GM12878 (cell line): ENCODE data around the gene RAB44. TPM values are rescaled to one million over a fixed set of nuclear protein-coding genes. Genes with fewer than 3 reads are reported as not detected.

ENCODE experiments used
- ATAC-seq: fragments of 200-7000 bp; cut with Tn5 transposase; 3 replicates; pipeline ENCODE4 v1.9.1; 2020; ENCODE audit warnings: mild to moderate bottlenecking, moderate library complexity
- BruUV-seq: library from RNA; stranded (reverse); fragments of 400-500 nt; replicated peaks from 2 replicates; lab custom pipeline; 2021; lab: Mats Ljungman, UMichigan
- CTCF ChIA-PET: fragments of 300-600 bp; sonication (Branson Sonifier 250); formaldehyde crosslinking; extraction: SDS; loops from one replicate; lab custom pipeline; 2021; ENCODE audit warnings: inconsistent platforms; lab: Yijun Ruan, JAX
- POLR2A ChIA-PET: fragments of 350-600 bp; formaldehyde crosslinking; extraction: SDS; loops from one replicate; lab custom pipeline; 2021; ENCODE audit warnings: inconsistent platforms; lab: Charles Lee
- RAD21 ChIA-PET: fragments of 300-600 bp; sonication (Branson Sonifier 250); formaldehyde crosslinking; loops from one replicate; lab custom pipeline; 2023; ENCODE audit warnings: antibody characterized with exemption; ENCODE audit not compliant: unreplicated experiment; lab: Charles Lee
- SMC1A ChIA-PET: fragments of 300-600 bp; sonication (Branson Sonifier 250); formaldehyde crosslinking; loops from one replicate; lab custom pipeline; 2023; ENCODE audit not compliant: unreplicated experiment, uncharacterized antibody; lab: Charles Lee
- DNase-seq: peaks from one replicate; pipeline ENCODE4 v3.0.0-alpha.2; 2011; ENCODE audit warnings: low read depth, low spot score
- FAIRE-seq: peaks from 3 replicates; lab custom pipeline; 2011; peaks lifted over from hg19 to GRCh38; lab: Jason Lieb, UNC
- H2AFZ ChIP-seq: 2 replicates; pipeline ENCODE4 v1.6.0; 2011; ENCODE audit warnings: low read depth, low read length, control low read depth; ENCODE audit not compliant: control insufficient read depth
- H3K27ac ChIP-seq: 2 replicates; pipeline ENCODE4 v1.5.1; 2011; ENCODE audit warnings: control low read depth; ENCODE audit not compliant: control insufficient read depth, insufficient read depth
- H3K27me3 ChIP-seq, 2 experiments: replicated peaks in 1 of 2; 2 replicates each; pipeline versions ENCODE4 v1.6.0 to v1.6.1; 2011; ENCODE audit warnings: low read length in 1 of 2; ENCODE audit not compliant: control insufficient read depth in 2 of 2, insufficient read depth in 2 of 2
- H3K36me3 ChIP-seq, 2 experiments: 2 replicates each; pipeline ENCODE4 v1.5.1; 2011; ENCODE audit warnings: low read length in 1 of 2; ENCODE audit not compliant: control insufficient read depth in 2 of 2, insufficient read depth in 2 of 2
- H3K4me1 ChIP-seq: 2 replicates; pipeline ENCODE4 v1.6.1; 2011; ENCODE audit warnings: mild to moderate bottlenecking, low read length, moderate library complexity, mixed read lengths; ENCODE audit not compliant: control insufficient read depth, insufficient read depth
- H3K4me2 ChIP-seq: 2 replicates; pipeline ENCODE4 v1.6.0; 2011; ENCODE audit warnings: control low read depth; ENCODE audit not compliant: control insufficient read depth, insufficient read depth
- H3K4me3 ChIP-seq: fragments of 200-600 bp; sonication (generic); 2 replicates; pipeline ENCODE4 v1.5.1; 2016
- H3K79me2 ChIP-seq: 2 replicates; pipeline ENCODE4 v1.6.0; 2011; ENCODE audit warnings: low read length; ENCODE audit not compliant: control insufficient read depth, insufficient read depth
- H3K9ac ChIP-seq: 2 replicates; pipeline ENCODE4 v1.8.0; 2011; ENCODE audit warnings: low read length, control low read depth, mixed read lengths; ENCODE audit not compliant: control insufficient read depth, insufficient read depth
- H3K9me3 ChIP-seq: replicated peaks from 3 replicates; pipeline ENCODE4 v1.5.1; 2011; ENCODE audit warnings: mild to moderate bottlenecking, low read length; ENCODE audit not compliant: control insufficient read depth, insufficient read depth
- H4K20me1 ChIP-seq: 2 replicates; pipeline ENCODE4 v1.6.0; 2011; ENCODE audit not compliant: control insufficient read depth, insufficient read depth
- BCL3 ChIP-seq: IDR thresholded peaks from 2 replicates; pipeline ENCODE4 v1.6.1; 2011; ENCODE audit warnings: borderline replicate concordance, low read depth, mild to moderate bottlenecking, moderate library complexity, low read length; ENCODE audit not compliant: insufficient read depth, poor library complexity, severe bottlenecking
- CBX3 ChIP-seq: fragments of 200-600 bp; sonication (generic); IDR thresholded peaks from 2 replicates; pipeline ENCODE4 v1.6.1; 2016; ENCODE audit warnings: low read depth, borderline replicate concordance
- EED ChIP-seq: sonication (generic); IDR thresholded peaks from 2 replicates; pipeline ENCODE4 v1.6.1; 2016; ENCODE audit warnings: antibody characterized with exemption, low read depth
- HDGF ChIP-seq: fragments of 450-650 bp; IDR thresholded peaks from 2 replicates; pipeline ENCODE4 v1.6.1; 2016; ENCODE audit warnings: antibody characterized with exemption
- MTA2 ChIP-seq: fragments of 450-650 bp; IDR thresholded peaks from 2 replicates; pipeline ENCODE4 v1.6.1; 2016; ENCODE audit warnings: low read depth, mild to moderate bottlenecking, moderate library complexity
- NR2C1 ChIP-seq: fragments of 450-650 bp; IDR thresholded peaks from 2 replicates; pipeline ENCODE4 v1.6.1; 2017; ENCODE audit warnings: antibody characterized with exemption, mild to moderate bottlenecking, moderate library complexity
- NRF1 ChIP-seq: conservative IDR thresholded peaks from 2 replicates; pipeline ENCODE4 v1.6.1; 2011; ENCODE audit warnings: mild to moderate bottlenecking, low read depth, low read length, improper control_type of control experiment
- SMC3 ChIP-seq: IDR thresholded peaks from 2 replicates; pipeline ENCODE4 v1.6.1; 2011; ENCODE audit warnings: low read length, improper control_type of control experiment, borderline replicate concordance
- TAF1 ChIP-seq: IDR thresholded peaks from 2 replicates; pipeline ENCODE4 v1.6.1; 2011; ENCODE audit warnings: mild to moderate bottlenecking, low read depth, low read length, borderline replicate concordance
- YY1 ChIP-seq: IDR thresholded peaks from 2 replicates; pipeline ENCODE4 v1.6.1; 2011; ENCODE audit warnings: low read depth, mild to moderate bottlenecking, low read length
- WGBS: methylation state at CpG from one replicate; pipeline ENCODE4 v1.1.6; 2016; ENCODE audit warnings: low lambda C conversion rate; ENCODE audit not compliant: insufficient replicate concordance, insufficient coverage; ENCODE audit errors: missing lambda C conversion rate; 5-methylcytosine and 5-hydroxymethylcytosine counted together
- in situ Hi-C: fragments of 300-500 bp; cut with MboI; formaldehyde crosslinking; loops from 9 replicates; pipeline ENCODE4 v1.14.3; 2018; ENCODE audit warnings: mixed read lengths
- intact Hi-C: fragments of 100-400 bp; cut with micrococcal nuclease; formaldehyde crosslinking; loops from one replicate; pipeline ENCODE4 v1.14.2; 2022; ENCODE audit not compliant: unreplicated experiment
- polyA plus RNA-seq, 11 experiments: library from polyadenylated mRNA; depleted of rRNA in 4 of 11; unstranded in 6 of 11; stranded (reverse) in 5 of 11; fragments of >200 nt; fragmentation: Nextera tagmentation in 4 of 11; fragmentation: Illumina TruSeq in 1 of 11; extraction: Ambion mirVana in 4 of 11; extraction: Trizol in 1 of 11; gene quantifications; 1 replicate in 1 of 11; 2 replicates in 10 of 11; pipeline versions ENCODE4 v1.2.1 to v1.2.3, GENCODE V29; 2011 to 2016; ENCODE audit warnings: inconsistent platforms in 2 of 11, missing spikeins in 2 of 11, low read depth in 1 of 11
- total RNA-seq, 4 experiments: library from RNA; depleted of rRNA in 3 of 4; stranded (reverse); fragments of >200 nt in 3 of 4; fragmentation: Illumina TruSeq in 1 of 4; extraction: Trizol in 1 of 4; gene quantifications; 2 replicates each; pipeline versions ENCODE4 v1.2.1 to v1.2.3, GENCODE V29; 2013 to 2021
- TF ChIP-seq, protein P1 (sequence below): fragments of 450-650 bp; formaldehyde crosslinking; IDR thresholded peaks from 2 replicates; pipeline ENCODE4 v1.5.0; 2022; ENCODE audit warnings: mild to moderate bottlenecking, missing genetic modification characterization

RAB44 gene
- total and polyA plus RNA-seq, 10 of the 15 experiments (the other 5 are each of a cell fraction or from before 2014, with no cell fraction given) = 0.01 to 0.08 (median 0.05) TPM; not detected in 2

DNA sequence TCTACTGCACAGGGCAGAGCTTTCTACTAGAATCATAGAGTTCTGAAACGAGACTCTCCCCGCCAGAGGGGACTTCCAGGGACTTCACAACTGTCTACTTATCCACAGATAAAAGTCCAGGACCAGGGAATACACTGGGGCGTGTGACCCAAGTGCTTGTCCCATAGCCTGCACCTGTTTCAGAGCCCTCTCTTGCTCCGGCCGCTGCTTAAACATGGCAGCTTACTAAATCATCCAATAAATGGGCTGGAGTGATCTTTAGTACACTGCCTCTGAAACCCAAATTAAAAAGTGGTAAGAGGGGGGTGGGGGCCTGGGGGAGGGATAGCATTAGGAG is 8.9 kb upstream of the RAB44 start:
- SMC1A ChIA-PET = interaction anchor here (1.0 to 2.2 kb wide), 3 partner anchors 22 to 32 kb away, joined by 3 to 6 read pairs (median 5); no protein-coding TSS in a partner anchor
- Histone ChIP-seq H3K9ac (no peak overlapping the region), H4K20me1 (peaks cover 6% of the 10 kb centered on the region), H3K4me3 (no peak overlapping the region), H3K79me2 (peaks cover 12% of the 10 kb centered on the region), H3K4me1 (peaks cover 29% of the 10 kb centered on the region), H3K27ac (no peak overlapping the region), H3K9me3 (no peaks in the 10 kb centered on the region; the same call in 2 of the 3 replicates), H3K27me3 (no peaks in the 10 kb centered on the region), H2AFZ (no peak overlapping the region), H3K36me3 (peaks cover 30 to 32% of the 10 kb centered on the region in 2 experiments), H3K4me2 (no peak overlapping the region)
- DNase-seq (no peak), ATAC-seq (peak; percentile 15), FAIRE-seq (no peak)
- BruUV-seq = no TSS peak
- intact Hi-C loops (loop anchor here (2.0 kb wide), 1 partner anchor 70 kb away; no protein-coding TSS in a partner anchor), in situ Hi-C loops (no loop called here)
- WGBS = 49% methylated on average over 5 of the region's 5 CpGs
- CTCF ChIA-PET = interaction anchor here (0.7 to 5.8 kb wide), 4 partner anchors 9 to 73 kb away, joined by 3 to 28 read pairs (median 10); no protein-coding TSS in a partner anchor
- RAD21 ChIA-PET = interaction anchor here (0.7 to 1.9 kb wide), 2 partner anchors 20 to 71 kb away, joined by 3 to 7 read pairs; no protein-coding TSS in a partner anchor
- POLR2A ChIA-PET = interaction anchor here (0.7 kb wide), 2 partner anchors 94 to 318 kb away, joined by 5 to 6 read pairs; no protein-coding TSS in a partner anchor
- no peak for TF ChIP-seq NRF1
- no peak for TF ChIP-seq EED
- TF ChIP-seq YY1 = no peak

GRCh38 chr6:36691011-36691410 is 6.6 kb upstream of the RAB44 start:
- ChIA-PET CTCF (interaction anchor here (1.5 to 5.8 kb wide), 4 partner anchors 10 to 76 kb away, joined by 6 to 28 read pairs (median 8); no protein-coding TSS in a partner anchor), RAD21 (interaction anchor here (1.5 kb wide), 1 partner anchor 62 kb away, joined by 4 read pairs; no protein-coding TSS in a partner anchor)
- TF ChIP-seq BCL3 (no peak), HDGF (no peak), NR2C1 (no peak), CBX3 (no peak), TAF1 (no peak), SMC3 (no peak), MTA2 (no peak)
- TF ChIP-seq, protein P1, sequence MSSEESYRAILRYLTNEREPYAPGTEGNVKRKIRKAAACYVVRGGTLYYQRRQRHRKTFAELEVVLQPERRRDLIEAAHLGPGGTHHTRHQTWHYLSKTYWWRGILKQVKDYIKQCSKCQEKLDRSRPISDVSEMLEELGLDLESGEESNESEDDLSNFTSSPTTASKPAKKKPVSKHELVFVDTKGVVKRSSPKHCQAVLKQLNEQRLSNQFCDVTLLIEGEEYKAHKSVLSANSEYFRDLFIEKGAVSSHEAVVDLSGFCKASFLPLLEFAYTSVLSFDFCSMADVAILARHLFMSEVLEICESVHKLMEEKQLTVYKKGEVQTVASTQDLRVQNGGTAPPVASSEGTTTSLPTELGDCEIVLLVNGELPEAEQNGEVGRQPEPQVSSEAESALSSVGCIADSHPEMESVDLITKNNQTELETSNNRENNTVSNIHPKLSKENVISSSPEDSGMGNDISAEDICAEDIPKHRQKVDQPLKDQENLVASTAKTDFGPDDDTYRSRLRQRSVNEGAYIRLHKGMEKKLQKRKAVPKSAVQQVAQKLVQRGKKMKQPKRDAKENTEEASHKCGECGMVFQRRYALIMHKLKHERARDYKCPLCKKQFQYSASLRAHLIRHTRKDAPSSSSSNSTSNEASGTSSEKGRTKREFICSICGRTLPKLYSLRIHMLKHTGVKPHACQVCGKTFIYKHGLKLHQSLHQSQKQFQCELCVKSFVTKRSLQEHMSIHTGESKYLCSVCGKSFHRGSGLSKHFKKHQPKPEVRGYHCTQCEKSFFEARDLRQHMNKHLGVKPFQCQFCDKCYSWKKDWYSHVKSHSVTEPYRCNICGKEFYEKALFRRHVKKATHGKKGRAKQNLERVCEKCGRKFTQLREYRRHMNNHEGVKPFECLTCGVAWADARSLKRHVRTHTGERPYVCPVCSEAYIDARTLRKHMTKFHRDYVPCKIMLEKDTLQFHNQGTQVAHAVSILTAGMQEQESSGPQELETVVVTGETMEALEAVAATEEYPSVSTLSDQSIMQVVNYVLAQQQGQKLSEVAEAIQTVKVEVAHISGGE (CRISPR knock-in tag) = no peak

More at GRCh38 chr6:36691011-36691410, 6.6 kb upstream of the RAB44 start:
- in situ Hi-C loops = no loop called here
- 99% methylated on average over 4 of the region's 4 CpGs for WGBS
- no peak overlapping the region for H2AFZ ChIP-seq
- H3K27me3 ChIP-seq = no peaks in the 10 kb centered on the region
- BruUV-seq = no TSS peak
- intact Hi-C loops = no loop called here
- H3K4me3 ChIP-seq = no peak overlapping the region
- ChIA-PET SMC1A (interaction anchor here (0.8 to 2.2 kb wide), 6 partner anchors 9 to 91 kb away, joined by 3 to 12 read pairs (median 3); no protein-coding TSS in a partner anchor), POLR2A (interaction anchor here (0.5 to 1.1 kb wide), 3 partner anchors 15 to 90 kb away, joined by 3 to 4 read pairs (median 3); no protein-coding TSS in a partner anchor)
- ATAC-seq (no peak), DNase-seq (no peak), FAIRE-seq (no peak)
- peaks cover 10 to 12% of the 10 kb centered on the region in 2 experiments for H3K36me3 ChIP-seq
- no peak overlapping the region for H3K9ac ChIP-seq
- peaks cover 6% of the 10 kb centered on the region; the same call in 1 of the 2 replicates for H4K20me1 ChIP-seq
- H3K4me1 ChIP-seq = peaks cover 24% of the 10 kb centered on the region
- H3K4me2 ChIP-seq = no peak overlapping the region
- no peak overlapping the region for H3K27ac ChIP-seq
- H3K9me3 ChIP-seq = no peaks in the 10 kb centered on the region; the same call in 2 of the 3 replicates
- H3K79me2 ChIP-seq = no peaks in the 10 kb centered on the region
